Measurements from ENCODE around the gene CRADD. TPM values are rescaled to one million over a fixed set of nuclear protein-coding genes. Genes with fewer than 3 reads are reported as not detected.

Gene CRADD
- total RNA-seq, 5 donors from 2014 or later (not counting 1 experiment from before 2014, with no cell fraction given), result 11.2 to 19.3 (median 12.3) TPM

- ChIA-PET POLR2A (no interaction called here), CTCF (interaction anchor here in 1 of 2 donors (0.6 kb wide), 1 partner anchor 860 kb away, joined by 3 read pairs; no protein-coding TSS in a partner anchor)
- Histone ChIP-seq H3K36me3 (ENCODE audit: control insufficient read depth in 2 of 2, extremely low read depth in 1 of 2, insufficient read depth in 1 of 2, low read length in 1 of 2) (no peaks in the 10 kb centered on the region), H3K4me3 (ENCODE audit: control insufficient read depth in 1 of 2, extremely low read depth in 1 of 2, low read length in 1 of 2) (no peak overlapping the region), H3K27ac (ENCODE audit: low read length) (no peak overlapping the region), H3K9me3 (no peaks in the 10 kb centered on the region), H3K4me1 (ENCODE audit: control insufficient read depth in 1 of 2, extremely low read depth in 1 of 2, insufficient read depth in 2 of 2, low read length in 2 of 2) (peaks cover 7% of the 10 kb centered on the region in 2 experiments), H3K27me3 (replicated peaks in 1 of 2; ENCODE audit: control insufficient read depth in 2 of 2, extremely low read depth in 1 of 2, insufficient read depth in 2 of 2, low read length in 1 of 2) (peaks cover 0 to 2% of the 10 kb centered on the region in 2 experiments)
- H3K27me3 Mint-ChIP-seq, result no peaks in the 10 kb centered on the region
- DNase-seq (no peak), ATAC-seq (replicated peaks in 1 of 4) (no peak)
- no peak overlapping the region for H3K4me3 Mint-ChIP-seq
- H3K36me3 Mint-ChIP-seq, result no peaks in the 10 kb centered on the region
- peaks cover 13 to 29% (median 29%) of the 10 kb centered on the region in 3 donors for H3K4me1 Mint-ChIP-seq
- no peak overlapping the region for H3K27ac Mint-ChIP-seq
- peaks cover 0 to 5% (median 0%) of the 10 kb centered on the region in 3 donors for H3K9me3 Mint-ChIP-seq
- 90% methylated on average over 3 of the region's 4 CpGs for WGBS (ENCODE audit: insufficient coverage)
These were observed 225.0 kb downstream of the CRADD start for GRCh38 chr12:93902192-93902591.

GRCh38 chr12:93902736-93903562 lies 225.8 kb downstream of the CRADD start:
- peaks cover 13 to 25% (median 25%) of the 10 kb centered on the region in 3 donors for H3K4me1 Mint-ChIP-seq
- no peak for ATAC-seq (replicated peaks in 1 of 4)
- peaks cover 7% of the 10 kb centered on the region in 2 experiments for H3K4me1 ChIP-seq (ENCODE audit: control insufficient read depth in 1 of 2, extremely low read depth in 1 of 2, insufficient read depth in 2 of 2, low read length in 2 of 2)
- no peak overlapping the region for H3K27ac ChIP-seq (ENCODE audit: low read length)
- H3K4me3 ChIP-seq (ENCODE audit: control insufficient read depth in 1 of 2, extremely low read depth in 1 of 2, low read length in 1 of 2), result no peak overlapping the region
- no peaks in the 10 kb centered on the region for H3K36me3 Mint-ChIP-seq
- no peak overlapping the region for H3K4me3 Mint-ChIP-seq
- no peak overlapping the region for H3K27ac Mint-ChIP-seq
- ChIA-PET POLR2A (no interaction called here), CTCF (no interaction called here)
- H3K9me3 Mint-ChIP-seq, result peaks cover 0 to 5% (median 0%) of the 10 kb centered on the region in 3 donors
- H3K27me3 ChIP-seq (replicated peaks in 1 of 2; ENCODE audit: control insufficient read depth in 2 of 2, extremely low read depth in 1 of 2, insufficient read depth in 2 of 2, low read length in 1 of 2), result peaks cover 0 to 3% of the 10 kb centered on the region in 2 experiments
- H3K36me3 ChIP-seq (ENCODE audit: control insufficient read depth in 2 of 2, extremely low read depth in 1 of 2, insufficient read depth in 1 of 2, low read length in 1 of 2), result no peaks in the 10 kb centered on the region
- H3K9me3 ChIP-seq, result no peaks in the 10 kb centered on the region
- DNase-seq, result no peak
- no peaks in the 10 kb centered on the region for H3K27me3 Mint-ChIP-seq
- WGBS (ENCODE audit: insufficient coverage), result no CpG with 5 or more reads among the region's 5 CpGs

- Mint-ChIP-seq H3K9me3 (peaks cover 0 to 5% (median 0%) of the 10 kb centered on the region in 3 donors), H3K4me3 (no peak overlapping the region), H3K27ac (no peak overlapping the region), H3K4me1 (peaks cover 5 to 14% (median 13%) of the 10 kb centered on the region in 3 donors), H3K36me3 (no peaks in the 10 kb centered on the region), H3K27me3 (no peaks in the 10 kb centered on the region)
- Histone ChIP-seq H3K4me3 (ENCODE audit: control insufficient read depth in 1 of 2, extremely low read depth in 1 of 2, low read length in 1 of 2) (no peak overlapping the region), H3K4me1 (ENCODE audit: control insufficient read depth in 1 of 2, extremely low read depth in 1 of 2, insufficient read depth in 2 of 2, low read length in 2 of 2) (peaks cover 5 to 6% of the 10 kb centered on the region in 2 experiments), H3K27me3 (replicated peaks in 1 of 2; ENCODE audit: control insufficient read depth in 2 of 2, extremely low read depth in 1 of 2, insufficient read depth in 2 of 2, low read length in 1 of 2) (peaks cover 0 to 3% of the 10 kb centered on the region in 2 experiments), H3K27ac (ENCODE audit: low read length) (no peak overlapping the region), H3K36me3 (ENCODE audit: control insufficient read depth in 2 of 2, extremely low read depth in 1 of 2, insufficient read depth in 1 of 2, low read length in 1 of 2) (no peaks in the 10 kb centered on the region), H3K9me3 (no peaks in the 10 kb centered on the region)
- no CpG with 5 or more reads among the region's 4 CpGs for WGBS (ENCODE audit: insufficient coverage)
- DNase-seq (no peak), ATAC-seq (replicated peaks in 1 of 4) (no peak)
- ChIA-PET POLR2A (no interaction called here), CTCF (no interaction called here)
These were observed 226.9 kb downstream of the CRADD start for GRCh38 chr12:93904124-93904523.

- Mint-ChIP-seq H3K9me3 (no peaks in the 10 kb centered on the region), H3K4me1 (no peaks in the 10 kb centered on the region), H3K36me3 (no peaks in the 10 kb centered on the region), H3K27ac (no peak overlapping the region), H3K4me3 (no peak overlapping the region), H3K27me3 (no peaks in the 10 kb centered on the region)
- Histone ChIP-seq H3K4me1 (ENCODE audit: control insufficient read depth in 1 of 2, extremely low read depth in 1 of 2, insufficient read depth in 2 of 2, low read length in 2 of 2) (no peaks in the 10 kb centered on the region), H3K27me3 (replicated peaks in 1 of 2; ENCODE audit: control insufficient read depth in 2 of 2, extremely low read depth in 1 of 2, insufficient read depth in 2 of 2, low read length in 1 of 2) (peaks cover 0 to 3% of the 10 kb centered on the region in 2 experiments), H3K36me3 (ENCODE audit: control insufficient read depth in 2 of 2, extremely low read depth in 1 of 2, insufficient read depth in 1 of 2, low read length in 1 of 2) (no peaks in the 10 kb centered on the region), H3K9me3 (no peaks in the 10 kb centered on the region), H3K4me3 (ENCODE audit: control insufficient read depth in 1 of 2, extremely low read depth in 1 of 2, low read length in 1 of 2) (no peak overlapping the region), H3K27ac (ENCODE audit: low read length) (no peak overlapping the region)
- WGBS (ENCODE audit: insufficient coverage), result no CpG with 5 or more reads among the region's 2 CpGs
- ATAC-seq (replicated peaks in 1 of 4), result no peak
- POLR2A ChIA-PET, result no interaction called here
- DNase-seq, result no peak
- CTCF ChIA-PET, result no interaction called here
These were observed 231.1 kb downstream of the CRADD start for GRCh38 chr12:93908264-93908663.

GRCh38 chr12:93908846-93909567 lies 231.8 kb downstream of the CRADD start:
- no peak overlapping the region for H3K4me3 ChIP-seq (ENCODE audit: control insufficient read depth in 1 of 2, extremely low read depth in 1 of 2, low read length in 1 of 2)
- Mint-ChIP-seq H3K36me3 (no peaks in the 10 kb centered on the region), H3K9me3 (no peaks in the 10 kb centered on the region), H3K27me3 (no peaks in the 10 kb centered on the region), H3K4me1 (no peaks in the 10 kb centered on the region), H3K4me3 (no peak overlapping the region), H3K27ac (no peak overlapping the region)
- ATAC-seq (replicated peaks in 1 of 4) (no peak), DNase-seq (no peak)
- no peaks in the 10 kb centered on the region for H3K36me3 ChIP-seq (ENCODE audit: control insufficient read depth in 2 of 2, extremely low read depth in 1 of 2, insufficient read depth in 1 of 2, low read length in 1 of 2)
- ChIA-PET POLR2A (no interaction called here), CTCF (no interaction called here)
- peaks cover 0 to 3% of the 10 kb centered on the region in 2 experiments for H3K27me3 ChIP-seq (replicated peaks in 1 of 2; ENCODE audit: control insufficient read depth in 2 of 2, extremely low read depth in 1 of 2, insufficient read depth in 2 of 2, low read length in 1 of 2)
- H3K4me1 ChIP-seq (ENCODE audit: control insufficient read depth in 1 of 2, extremely low read depth in 1 of 2, insufficient read depth in 2 of 2, low read length in 2 of 2), result no peaks in the 10 kb centered on the region
- H3K27ac ChIP-seq (ENCODE audit: low read length), result no peak overlapping the region
- WGBS (ENCODE audit: insufficient coverage), result 84% methylated on average over 7 of the region's 12 CpGs
- no peaks in the 10 kb centered on the region for H3K9me3 ChIP-seq

- Histone ChIP-seq H3K4me1 (ENCODE audit: control insufficient read depth in 1 of 2, extremely low read depth in 1 of 2, insufficient read depth in 2 of 2, low read length in 2 of 2) (no peaks in the 10 kb centered on the region), H3K27ac (ENCODE audit: low read length) (no peak overlapping the region), H3K27me3 (replicated peaks in 1 of 2; ENCODE audit: control insufficient read depth in 2 of 2, extremely low read depth in 1 of 2, insufficient read depth in 2 of 2, low read length in 1 of 2) (peaks cover 0 to 3% of the 10 kb centered on the region in 2 experiments), H3K4me3 (ENCODE audit: control insufficient read depth in 1 of 2, extremely low read depth in 1 of 2, low read length in 1 of 2) (no peak overlapping the region), H3K9me3 (no peaks in the 10 kb centered on the region), H3K36me3 (ENCODE audit: control insufficient read depth in 2 of 2, extremely low read depth in 1 of 2, insufficient read depth in 1 of 2, low read length in 1 of 2) (no peaks in the 10 kb centered on the region)
- no peak for DNase-seq
- ChIA-PET CTCF (no interaction called here), POLR2A (no interaction called here)
- Mint-ChIP-seq H3K36me3 (no peaks in the 10 kb centered on the region), H3K4me1 (no peaks in the 10 kb centered on the region), H3K27ac (no peak overlapping the region), H3K27me3 (no peaks in the 10 kb centered on the region), H3K9me3 (no peaks in the 10 kb centered on the region), H3K4me3 (no peak overlapping the region)
- WGBS (ENCODE audit: insufficient coverage), result no CpG with 5 or more reads among the region's 1 CpG
- ATAC-seq (replicated peaks in 1 of 4), result no peak
These were observed 234.2 kb downstream of the CRADD start for GRCh38 chr12:93911396-93911795.

Data from T-cell (primary cell).